ENCODE data around the gene ATG16L2. TPM values are rescaled to one million over a fixed set of nuclear protein-coding genes. Genes with fewer than 3 reads are reported as not detected.
A peak's percentile ranks its signal among the peaks of the same experiment; 100 is the strongest.

The ATG16L2 gene
- total RNA-seq, 1 experiment from 2014 or later, result 22.2 TPM

GRCh38 chr11:72821920-72822799 lies 7.9 kb downstream of the ATG16L2 start (continued):
- TF ChIP-seq NR2C2 (CRISPR knock-in tag; IDR thresholded peaks at IDR 0.05) (peak; percentile 23), AFF4 (CRISPR knock-in tag; IDR thresholded peaks at IDR 0.05; ENCODE audit: borderline replicate concordance) (no peak), IRF2 (CRISPR knock-in tag; IDR thresholded peaks at IDR 0.05; ENCODE audit: borderline replicate concordance, low read depth) (no peak), HMGXB4 (CRISPR knock-in tag; IDR thresholded peaks at IDR 0.05) (peak; percentile 86), ZNF219 (CRISPR knock-in tag; IDR thresholded peaks at IDR 0.05; ENCODE audit: borderline replicate concordance) (no peak), CDX4 (CRISPR knock-in tag; IDR thresholded peaks at IDR 0.05; ENCODE audit: borderline replicate concordance) (no peak), NFE2L1 (CRISPR knock-in tag; IDR thresholded peaks at IDR 0.05) (peak; percentile 50; the same call in 1 of the 2 replicates), HMGA2 (CRISPR knock-in tag; IDR thresholded peaks at IDR 0.05) (no peak), ETV6 (CRISPR knock-in tag; IDR thresholded peaks at IDR 0.05) (peak; percentile 94), ZNF396 (CRISPR knock-in tag; IDR thresholded peaks at IDR 0.05; ENCODE audit: borderline replicate concordance) (no peak), MLX (CRISPR knock-in tag; IDR thresholded peaks at IDR 0.05) (no peak), ARID4B (CRISPR knock-in tag; IDR thresholded peaks at IDR 0.05; ENCODE audit: borderline replicate concordance) (no peak), E2F4 (CRISPR knock-in tag; IDR thresholded peaks at IDR 0.05; ENCODE audit: borderline replicate concordance, low read depth) (no peak), PREB (CRISPR knock-in tag; IDR thresholded peaks at IDR 0.05; ENCODE audit: borderline replicate concordance) (no peak), PRDM15 (CRISPR knock-in tag; IDR thresholded peaks at IDR 0.05) (peak; percentile 46; the same call in 1 of the 2 replicates), E2F1 (CRISPR knock-in tag; IDR thresholded peaks at IDR 0.05) (no peak), ESRRA (CRISPR knock-in tag; IDR thresholded peaks at IDR 0.05; ENCODE audit: borderline replicate concordance) (no peak)
